RPMI7951 (cell line): ENCODE results near the gene CKLF. TPM values are rescaled to one million over a fixed set of nuclear protein-coding genes. Genes with fewer than 3 reads are reported as not detected.

Experiments used
- total RNA-seq: library from RNA; depleted of rRNA; stranded (reverse); fragments of >200 nt; shearing (Covaris generic); gene quantifications from 2 replicates; pipeline ENCODE4 v1.2.3, GENCODE V29; 2014; rRNA removed

CKLF gene
- total RNA-seq, 1 experiment from 2014 or later, result 334 TPM

Other genes with a start within 250 kb of the CKLF start
- gene CDH5, start 185.9 kb upstream of the CKLF start, total RNA-seq, result under 0.01 TPM in 1 of 2 replicates, not detected in the other
- gene BEAN1, start 125.3 kb upstream of the CKLF start, total RNA-seq, result 0.72 and 1.7 TPM in 2 replicates
- 43.4 and 52.4 TPM in 2 replicates for gene TK2, start 2.5 kb upstream of the CKLF start, total RNA-seq
- 6.0 and 6.4 TPM in 2 replicates for gene CMTM1, start 13.9 kb downstream of the CKLF start, total RNA-seq
- 0.98 TPM in 1 of 2 replicates, not detected in the other for gene CMTM2, start 26.9 kb downstream of the CKLF start, total RNA-seq
- 47.9 and 49.2 TPM in 2 replicates for gene CMTM3, start 52.1 kb downstream of the CKLF start, total RNA-seq
- 20.5 and 22.4 TPM in 2 replicates for gene CMTM4, start 144.2 kb downstream of the CKLF start, total RNA-seq
- gene DYNC1LI2, start 199.0 kb downstream of the CKLF start, total RNA-seq, result 60.1 and 63.3 TPM in 2 replicates
- gene TERB1, start 249.0 kb downstream of the CKLF start, total RNA-seq, result not detected in 2 replicates